NCI-H146 (cell line): ENCODE measurements around the gene POU2AF2.
"Not testable (repeated sequence)": the region's sequence is repeated elsewhere in the genome, so short reads cannot be mapped to it uniquely, and the experiment has no call there.

Experiments used
- DNase-seq: peaks from one replicate; lab custom pipeline; 2025; lab: John Stamatoyannopoulos, UW

The POU2AF2 gene

DNA sequence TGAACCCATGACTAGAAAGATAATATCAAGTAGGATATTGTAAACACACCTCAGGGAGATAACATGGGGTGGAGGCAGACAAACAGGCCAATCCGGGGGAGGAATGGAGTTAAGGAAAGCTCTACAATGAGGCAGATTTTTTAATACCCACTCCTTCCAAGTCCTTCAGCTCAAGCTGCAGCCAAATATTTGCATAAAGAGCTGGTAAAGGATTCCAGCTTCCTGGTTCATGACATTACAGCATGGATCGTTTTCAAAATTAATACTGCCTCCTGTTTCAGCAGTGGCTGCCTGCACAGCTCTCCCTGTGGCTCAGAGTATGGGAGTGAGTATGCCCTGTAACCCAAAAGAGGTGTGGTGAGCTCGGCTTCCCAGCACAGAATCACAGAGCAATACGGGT, 57.9 kb downstream of the POU2AF2 start:
- peak; percentile 42 for DNase-seq

DNA sequence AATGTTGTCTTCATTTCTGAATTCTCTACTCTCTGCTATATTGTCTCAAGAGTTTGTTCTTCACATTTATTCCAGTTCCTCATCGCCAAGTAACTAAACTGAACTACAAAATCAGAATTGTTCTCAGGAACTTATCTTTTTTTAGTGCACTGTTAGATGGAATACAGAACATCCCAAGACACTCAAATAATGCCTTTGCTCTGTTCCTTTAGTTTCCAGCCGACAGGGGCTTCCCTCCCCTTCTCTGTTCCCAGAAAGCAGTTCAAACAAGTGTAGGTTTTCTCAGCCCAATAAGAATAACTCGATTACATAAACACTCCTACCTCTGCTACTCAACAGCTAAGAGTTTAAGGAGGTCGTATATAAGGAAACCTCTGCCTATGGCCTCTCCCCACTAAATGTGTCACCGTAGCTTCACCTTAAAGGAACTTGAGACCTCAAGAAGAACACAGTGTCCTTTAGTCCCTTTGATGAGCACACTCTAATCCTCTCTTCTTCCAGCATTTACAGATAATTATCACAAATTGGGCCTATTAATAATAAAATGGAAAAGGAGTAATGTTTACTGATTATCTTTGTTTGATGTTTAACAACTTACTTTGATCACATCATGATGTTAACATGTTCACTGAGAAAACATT, 59.8 kb downstream of the POU2AF2 start:
- no peak for DNase-seq

DNA sequence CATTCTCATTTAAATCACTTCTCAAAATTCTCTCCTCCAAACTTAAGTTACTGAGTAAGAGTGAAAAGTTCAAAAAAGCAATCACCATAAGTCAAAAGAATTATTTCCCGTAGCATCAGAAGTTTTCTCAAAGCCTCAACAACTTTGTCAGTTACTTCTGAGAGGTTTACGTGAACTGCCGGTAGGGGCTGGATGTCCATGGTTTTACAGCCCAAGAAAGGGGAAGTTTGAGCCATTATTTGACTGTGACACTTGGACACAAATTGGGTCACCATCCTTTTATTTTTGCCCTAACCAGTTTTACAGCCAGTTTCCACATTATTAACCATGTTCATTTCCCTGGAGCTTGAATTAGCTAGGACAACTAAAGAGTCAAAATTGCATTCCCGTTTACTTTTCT, 60.4 kb downstream of the POU2AF2 start:
- no peak for DNase-seq

DNA sequence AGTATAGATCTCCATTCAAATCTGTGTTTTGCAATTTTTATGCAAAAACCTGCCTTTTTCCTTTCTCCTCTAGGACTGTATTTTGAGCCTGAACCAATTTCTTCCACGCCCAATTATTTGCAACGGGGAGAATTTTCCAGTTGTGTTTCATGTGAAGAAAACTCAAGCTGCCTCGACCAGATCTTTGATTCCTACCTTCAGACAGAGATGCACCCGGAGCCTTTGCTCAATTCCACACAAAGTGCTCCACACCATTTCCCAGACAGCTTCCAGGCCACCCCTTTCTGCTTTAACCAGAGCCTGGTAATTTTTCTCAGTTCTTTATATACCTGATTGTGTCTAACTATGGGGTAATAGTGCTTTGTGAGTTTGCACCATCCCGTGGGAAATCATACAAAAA, 60.8 kb downstream of the POU2AF2 start:
- no peak for DNase-seq

DNA sequence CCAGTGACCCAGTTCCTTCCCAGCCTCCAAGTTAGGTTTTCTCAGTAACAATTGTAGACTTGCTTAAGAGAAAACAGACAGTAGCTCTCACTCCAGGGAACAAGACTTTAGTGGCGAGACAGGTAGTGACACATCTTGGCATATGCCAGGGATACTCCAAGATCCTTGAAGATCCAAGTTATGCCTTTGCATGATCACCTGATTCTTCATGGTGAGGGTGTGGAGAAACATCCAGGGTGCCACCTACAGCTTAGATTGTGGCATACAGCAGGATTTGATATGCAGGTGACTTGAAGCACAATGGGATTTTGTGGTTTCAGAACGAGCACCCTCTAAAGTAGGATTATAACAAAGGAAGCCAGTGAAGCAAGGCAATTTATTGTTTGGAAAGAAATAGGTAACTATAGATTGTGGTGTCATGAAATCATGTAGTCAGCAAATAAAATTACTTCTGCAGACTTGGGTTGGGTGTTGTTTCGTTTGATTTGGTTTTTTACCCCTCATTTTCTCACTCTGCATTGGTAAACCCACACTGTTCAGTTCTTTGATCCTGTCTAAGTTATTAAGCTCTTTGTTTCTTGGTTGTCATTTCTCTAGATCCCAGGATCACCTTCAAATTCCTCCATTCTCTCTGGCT, 62.1 kb downstream of the POU2AF2 start:
- DNase-seq, result peak; percentile 35

DNA sequence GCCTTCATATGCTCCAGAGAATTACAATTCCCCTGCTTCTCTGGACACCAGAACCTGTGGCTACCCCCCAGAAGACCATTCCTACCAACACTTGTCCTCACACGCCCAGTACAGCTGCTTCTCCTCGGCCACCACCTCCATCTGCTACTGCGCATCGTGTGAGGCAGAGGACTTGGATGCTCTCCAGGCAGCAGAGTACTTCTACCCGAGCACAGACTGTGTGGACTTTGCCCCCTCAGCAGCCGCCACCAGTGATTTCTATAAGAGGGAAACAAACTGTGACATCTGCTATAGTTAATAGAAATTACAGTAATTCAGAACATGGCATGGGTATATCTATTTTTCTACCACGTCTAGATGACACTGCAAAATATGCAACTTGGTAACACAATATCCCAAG, 62.6 kb downstream of the POU2AF2 start:
- peak; percentile 87 for DNase-seq

DNA sequence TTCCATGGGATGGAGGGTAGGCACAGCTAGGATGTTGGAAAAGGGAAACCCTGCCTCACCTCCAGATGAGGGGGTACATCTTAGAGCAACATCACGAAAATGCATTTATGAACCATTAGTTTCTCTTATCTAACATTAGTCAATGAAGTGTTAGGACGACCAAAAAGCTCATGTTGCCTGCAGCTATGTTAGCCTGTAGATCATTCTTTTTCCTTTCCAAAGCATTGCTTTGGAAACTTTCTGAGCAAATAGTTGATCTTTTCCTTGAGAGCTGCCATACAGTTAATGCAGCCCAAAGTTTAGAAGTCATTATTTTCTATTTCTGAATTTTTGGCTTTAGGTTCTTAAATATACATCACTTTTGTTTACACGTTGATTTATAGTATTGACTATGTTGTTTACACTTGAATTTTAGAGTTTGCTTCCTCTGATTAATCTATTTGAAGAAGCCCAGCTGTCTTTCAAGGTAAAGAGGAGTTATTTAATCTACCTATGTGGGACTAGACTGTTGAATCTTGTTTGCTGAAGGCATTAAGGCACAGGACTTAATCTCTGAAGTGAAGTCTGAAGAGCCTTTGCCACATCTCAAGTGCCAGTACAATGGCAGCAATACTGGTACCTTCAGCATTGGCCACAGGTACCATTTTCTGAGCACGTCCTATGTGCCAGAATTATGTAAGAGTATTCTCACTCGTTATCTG, 63.8 kb downstream of the POU2AF2 start:
- DNase-seq, result no peak

DNA sequence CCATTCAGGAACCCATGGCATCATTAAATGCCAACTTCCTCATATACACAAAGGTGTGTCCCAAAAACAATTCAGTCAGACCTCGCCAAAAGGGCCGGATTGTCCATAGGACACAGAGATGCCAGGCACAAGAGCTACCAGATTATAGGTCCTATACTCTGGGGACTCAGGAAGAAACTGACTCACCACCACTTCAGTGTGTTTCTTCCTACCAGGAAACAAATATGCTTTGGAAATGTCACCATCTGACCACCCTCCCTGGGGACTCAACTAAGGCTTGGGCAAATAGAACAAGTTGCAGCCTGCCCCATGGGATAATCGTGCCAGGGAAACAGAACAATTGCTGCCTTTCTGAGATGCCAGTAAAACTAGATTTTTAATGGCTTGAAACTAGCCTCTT, 64.6 kb downstream of the POU2AF2 start:
- peak; percentile 39 for DNase-seq

DNA sequence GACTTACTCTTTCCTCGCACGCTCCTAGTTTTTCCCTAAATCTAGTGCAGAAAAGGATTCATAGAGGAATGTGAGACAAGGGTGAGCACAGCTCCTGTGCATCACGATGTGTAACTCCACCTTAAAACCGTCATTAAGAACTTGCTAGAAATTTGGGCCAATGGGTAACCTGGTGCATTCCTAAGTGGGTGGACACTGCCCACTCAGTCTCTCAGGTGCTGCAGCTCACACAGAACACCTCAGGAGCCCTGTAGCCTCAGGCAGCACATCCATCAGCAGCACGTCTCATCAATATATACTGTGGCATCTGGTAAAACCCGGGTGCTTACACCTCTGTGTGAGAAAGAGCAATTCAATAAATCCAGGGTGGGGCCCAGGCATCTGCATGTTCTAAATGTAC, 65.2 kb downstream of the POU2AF2 start:
- peak; percentile 38 for DNase-seq

DNA sequence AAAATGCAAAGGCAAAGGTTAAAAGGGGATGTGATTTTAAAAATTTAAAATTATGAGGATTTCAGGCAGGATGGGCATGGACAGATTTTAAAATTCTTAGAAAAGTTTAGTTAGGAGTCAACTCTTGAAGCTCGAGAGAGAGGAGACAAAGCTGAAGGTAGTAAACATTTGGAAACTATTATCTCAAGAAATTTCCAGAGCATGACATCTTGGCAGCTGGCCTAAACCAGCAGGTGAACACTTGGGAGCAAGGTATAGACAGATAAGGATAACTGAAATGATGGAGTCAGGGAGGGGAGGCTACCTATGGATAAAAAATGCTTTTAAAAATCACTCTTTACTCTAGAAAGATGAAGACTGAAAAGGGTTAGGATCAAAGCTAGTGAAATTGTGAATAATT, 66.6 kb downstream of the POU2AF2 start:
- DNase-seq, result no peak

DNA sequence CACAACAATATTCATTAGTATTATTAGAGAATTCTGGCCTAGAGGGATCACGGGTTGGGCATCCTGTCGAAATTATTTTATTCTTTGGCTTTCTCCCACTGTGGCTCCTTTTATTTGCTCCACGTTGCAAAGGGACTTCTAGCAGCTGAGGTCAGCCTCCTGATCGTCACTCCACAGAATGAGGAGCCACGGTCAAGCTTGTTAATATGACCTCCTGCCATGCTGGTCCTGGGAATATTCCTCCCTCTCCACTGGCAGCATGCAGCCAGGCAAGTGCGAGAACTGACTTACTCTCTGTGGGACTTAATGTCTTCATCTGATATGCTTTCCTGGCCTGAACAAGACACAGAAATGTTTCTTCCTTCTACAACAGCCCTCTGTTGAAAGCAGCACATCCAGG, 73.8 kb downstream of the POU2AF2 start:
- no peak for DNase-seq

DNA sequence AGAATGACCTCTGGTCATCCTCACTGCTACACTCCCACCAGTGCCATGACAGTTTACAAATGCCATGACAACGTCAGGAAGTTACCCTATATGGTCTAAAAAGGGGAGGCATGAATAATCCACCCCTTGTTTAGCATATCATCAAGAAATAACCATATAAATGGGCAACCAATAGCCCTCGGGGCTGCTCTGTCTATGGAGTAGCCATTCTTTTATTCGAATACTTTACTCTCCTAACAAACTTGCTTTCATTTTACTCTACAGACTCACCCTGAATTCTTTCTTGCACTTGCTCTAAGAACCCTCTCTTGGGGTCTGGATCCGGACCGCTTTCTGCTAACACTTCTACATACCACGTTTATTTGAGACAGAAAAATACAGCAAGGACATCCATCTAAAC, 74.7 kb downstream of the POU2AF2 start:
- not testable (repeated sequence) for DNase-seq

DNA sequence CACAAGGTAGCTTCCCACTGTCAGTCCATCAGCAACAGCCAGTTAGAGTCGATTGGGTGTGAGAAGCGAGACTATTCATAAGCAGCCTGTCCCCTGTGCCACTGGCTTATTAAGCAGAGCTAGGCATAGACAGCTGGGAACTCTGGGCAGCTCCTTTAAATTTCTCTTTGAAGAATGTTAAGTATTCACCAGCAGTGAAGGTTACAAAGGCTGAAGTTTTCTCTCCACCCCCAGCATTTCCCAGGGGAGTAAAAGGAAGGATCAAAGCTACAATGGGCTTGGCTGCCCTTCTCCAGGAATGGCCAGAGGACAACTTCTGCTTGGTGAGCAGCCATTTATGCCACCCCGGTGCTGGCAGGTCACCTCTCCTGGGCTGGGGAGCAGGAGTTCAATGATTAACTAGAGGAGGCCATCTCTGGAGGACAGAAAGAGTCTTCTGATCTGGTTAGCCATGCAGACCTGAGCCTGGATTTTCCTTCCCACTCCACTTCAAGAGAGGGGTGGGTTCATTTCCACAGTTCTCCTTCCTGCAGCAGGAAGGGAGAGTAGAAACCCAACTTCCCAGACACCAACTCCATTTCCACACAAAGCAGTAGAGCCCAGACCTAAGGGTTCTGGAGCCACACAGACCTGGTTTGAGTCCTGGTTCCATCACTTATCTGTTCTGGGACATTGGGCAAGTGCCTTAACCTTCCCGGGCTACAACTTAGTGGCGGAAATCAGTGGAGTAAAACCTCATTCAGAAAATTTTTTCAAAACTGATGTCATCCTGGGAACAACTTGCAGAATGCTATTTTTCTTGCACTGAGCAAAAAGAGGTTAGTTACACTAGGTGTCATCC, 75.4 kb downstream of the POU2AF2 start:
- no peak for DNase-seq

DNA sequence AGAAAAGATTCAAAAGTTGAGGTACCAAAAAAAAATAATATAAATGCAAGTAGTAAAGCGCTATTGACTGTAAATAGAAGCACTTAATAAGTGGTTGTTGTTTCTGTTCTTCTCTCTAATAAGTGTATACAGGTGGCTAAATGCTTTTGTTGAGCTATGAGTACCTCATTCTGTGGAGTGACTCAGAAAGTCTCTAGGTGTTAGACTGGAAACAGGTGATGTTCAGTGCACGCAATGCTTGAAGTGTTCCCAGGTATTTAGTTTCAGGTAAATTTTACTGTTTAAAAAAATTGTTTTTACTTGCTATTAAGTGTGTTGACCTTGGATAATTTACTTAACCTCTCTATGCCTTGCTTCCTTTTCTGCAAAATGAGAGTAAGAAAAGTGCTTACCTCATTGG, 77.0 kb downstream of the POU2AF2 start:
- DNase-seq, result peak; percentile 30

DNA sequence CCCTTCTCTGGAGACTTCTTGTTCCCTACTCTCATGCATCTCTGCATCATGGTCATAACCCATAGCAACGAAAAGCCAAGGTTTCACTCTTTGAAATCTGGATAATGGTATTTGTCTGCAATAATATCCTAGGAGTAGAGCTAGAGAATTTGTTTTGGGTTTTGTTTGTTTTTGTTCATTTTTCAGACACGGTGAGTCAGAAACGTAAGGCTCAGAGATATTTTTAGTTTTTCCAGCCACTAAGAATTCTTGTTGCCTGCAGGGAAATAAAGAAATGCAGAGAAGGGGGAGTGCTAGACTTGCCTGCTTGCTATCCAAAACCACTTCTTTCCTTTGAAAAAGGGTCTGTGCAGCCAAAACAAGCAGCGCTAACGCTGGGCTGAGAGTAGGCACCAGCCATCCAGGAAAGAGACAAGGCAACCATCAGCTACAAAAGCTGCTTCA, 78.8 kb downstream of the POU2AF2 start:
- no peak for DNase-seq

DNA sequence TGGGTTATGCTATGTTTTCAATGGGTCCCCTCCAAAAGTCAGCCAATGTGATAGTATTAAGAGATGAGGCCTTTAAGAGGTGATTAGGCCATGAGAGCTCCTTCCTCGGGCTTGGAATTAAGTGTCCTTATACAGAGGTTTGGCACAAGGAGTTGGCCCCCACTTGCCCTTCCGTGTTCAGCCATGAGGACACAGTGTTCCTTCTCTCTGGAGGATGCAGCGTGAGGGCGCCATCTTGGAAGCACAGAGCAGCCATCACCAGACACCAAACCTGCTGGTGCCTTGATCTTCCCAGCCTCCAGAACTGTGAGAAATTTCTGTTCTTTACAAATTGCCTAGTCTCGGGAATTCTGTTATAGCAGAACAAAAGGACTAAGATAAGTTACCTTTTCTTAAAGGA, 79.7 kb downstream of the POU2AF2 start:
- DNase-seq, result no peak

DNA sequence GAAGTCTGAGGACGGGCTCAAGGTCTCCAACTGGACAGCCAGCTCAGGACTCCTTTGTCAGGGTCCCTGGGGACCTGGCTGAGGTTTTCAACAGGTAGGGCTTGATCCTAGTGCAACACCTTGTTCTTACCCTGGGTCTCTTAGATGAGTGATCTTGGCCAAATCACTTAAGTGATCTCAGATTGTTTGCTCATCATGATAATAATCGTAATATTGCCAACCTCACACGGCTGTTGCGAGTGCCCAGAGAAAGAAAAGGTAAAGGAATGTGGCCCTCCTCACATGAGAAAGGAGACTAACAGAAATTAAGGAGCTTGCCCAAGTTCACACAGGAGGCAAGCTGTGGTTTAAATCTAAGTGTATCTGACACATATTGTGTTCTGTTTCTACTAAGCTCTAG, 81.3 kb downstream of the POU2AF2 start:
- DNase-seq, result no peak

DNA sequence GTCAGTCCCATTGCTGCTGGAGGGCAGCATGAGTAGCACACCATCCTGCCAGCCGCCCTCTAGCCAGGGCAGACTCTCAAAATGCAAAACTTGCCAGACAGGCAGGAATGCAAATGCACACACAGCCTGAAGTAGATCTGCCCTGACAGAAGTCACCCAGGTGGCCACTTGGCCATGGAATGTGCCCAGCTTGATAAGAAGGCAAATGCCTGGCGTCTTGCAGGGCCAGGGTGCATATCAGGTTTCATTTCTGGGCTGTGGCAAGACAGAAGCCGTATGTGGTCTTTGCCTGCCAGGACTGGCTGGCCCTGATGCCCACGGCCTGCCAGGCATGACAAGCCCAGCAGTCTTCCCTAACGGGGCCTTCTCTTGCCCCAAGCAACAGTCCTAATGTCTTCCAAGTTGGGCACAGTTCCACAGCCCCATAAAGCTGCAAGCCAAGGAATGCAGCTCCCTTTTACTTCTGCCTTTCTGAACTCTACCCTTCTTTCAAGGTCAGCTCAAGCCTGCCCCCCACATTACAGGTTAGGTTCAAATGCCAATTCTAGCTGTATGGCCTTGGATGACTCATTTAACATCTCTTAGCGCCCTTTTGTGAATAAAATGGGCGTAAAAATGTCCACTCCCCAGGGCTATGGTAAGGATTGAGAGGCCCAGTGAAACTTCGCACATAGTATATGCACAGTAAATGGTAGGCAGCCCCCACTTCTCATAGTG, 82.5 kb downstream of the POU2AF2 start:
- DNase-seq, result no peak

DNA sequence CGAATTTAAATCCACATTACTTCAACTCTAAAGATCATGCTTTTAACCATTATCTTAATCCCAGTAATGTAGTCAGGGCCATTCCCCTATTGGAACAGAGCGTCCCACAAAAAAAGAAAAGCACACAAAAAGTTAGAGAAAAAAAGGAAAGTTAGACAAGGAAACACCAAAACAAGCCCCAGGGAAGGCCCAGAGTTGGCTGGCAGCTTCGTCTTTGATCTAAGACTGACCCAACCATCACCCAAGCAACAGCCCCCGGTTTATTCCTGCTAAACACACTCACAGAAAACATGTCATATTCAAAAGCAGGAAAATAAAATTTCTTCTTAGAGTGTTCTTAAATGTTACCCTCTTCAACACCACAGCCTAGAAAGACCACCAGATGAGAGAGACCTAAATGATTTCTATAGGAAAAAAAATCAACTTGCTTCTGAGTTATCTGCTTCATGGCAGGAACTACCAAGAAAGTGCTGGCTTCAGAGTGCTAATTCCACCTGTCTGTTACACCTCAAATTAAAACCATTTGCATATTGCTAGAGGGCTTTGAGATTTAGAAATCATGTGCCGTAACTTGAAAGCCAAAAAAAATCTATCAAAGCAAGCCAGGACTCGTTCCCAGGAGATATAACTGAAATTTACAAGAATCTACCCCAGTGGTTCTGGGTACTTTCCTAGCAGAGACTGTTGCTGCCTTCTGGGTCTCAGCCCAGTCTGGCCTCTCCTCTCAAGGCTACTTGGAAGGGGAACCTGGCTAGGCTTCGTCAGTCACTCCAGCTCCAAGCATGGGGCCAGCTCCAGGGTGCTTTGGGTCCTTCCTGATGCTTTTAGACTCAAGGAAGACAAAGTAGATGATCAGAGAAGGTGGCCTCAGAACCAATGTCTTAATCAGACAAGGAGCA, 84.0 kb downstream of the POU2AF2 start:
- no peak for DNase-seq

DNA sequence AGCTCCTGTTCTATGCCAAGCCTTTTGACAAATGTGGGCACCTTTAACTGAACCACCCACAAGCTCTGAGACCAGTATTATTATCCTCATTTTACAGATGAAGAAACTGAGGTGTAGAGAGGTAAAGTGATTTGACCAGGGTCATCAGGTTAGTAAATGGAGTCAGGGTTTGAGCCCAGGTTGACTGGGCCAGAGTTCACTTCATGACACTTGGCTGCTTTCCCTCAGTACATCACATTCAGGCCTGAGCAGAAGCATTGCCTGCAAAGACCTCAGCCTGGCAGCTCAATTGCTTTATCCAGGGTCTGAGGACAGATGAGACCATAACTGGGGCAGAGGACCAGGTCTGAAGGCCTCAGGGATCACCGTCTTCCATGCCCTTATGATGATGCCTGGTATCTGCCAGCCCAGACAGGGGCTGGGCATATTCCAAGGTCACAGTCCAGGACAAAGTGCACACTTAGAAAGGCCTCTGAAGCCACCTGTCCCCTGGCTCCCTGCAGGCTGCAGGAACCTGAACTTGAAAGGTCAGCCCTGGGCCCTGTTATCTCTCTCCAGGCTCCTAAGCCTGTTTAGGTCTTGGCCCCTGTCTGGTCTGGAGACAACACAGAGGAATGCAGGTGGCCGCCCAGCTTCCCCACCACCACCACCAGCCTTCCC, 84.8 kb downstream of the POU2AF2 start:
- DNase-seq, result no peak
